GM12878 (cell line): Measurements from ENCODE around the gene FGR. TPM values are rescaled to one million over a fixed set of nuclear protein-coding genes. Genes with fewer than 3 reads are reported as not detected.

ENCODE experiments used
- ATAC-seq: fragments of 200-7000 bp; cut with Tn5 transposase; 3 replicates; pipeline ENCODE4 v1.9.1; 2020; ENCODE audit warnings: mild to moderate bottlenecking, moderate library complexity
- BruUV-seq: library from RNA; stranded (reverse); fragments of 400-500 nt; replicated peaks from 2 replicates; lab custom pipeline; 2021; lab: Mats Ljungman, UMichigan
- CTCF ChIA-PET: fragments of 300-600 bp; sonication (Branson Sonifier 250); formaldehyde crosslinking; extraction: SDS; loops from one replicate; lab custom pipeline; 2021; ENCODE audit warnings: inconsistent platforms; lab: Yijun Ruan, JAX
- POLR2A ChIA-PET: fragments of 350-600 bp; formaldehyde crosslinking; extraction: SDS; loops from one replicate; lab custom pipeline; 2021; ENCODE audit warnings: inconsistent platforms; lab: Charles Lee
- RAD21 ChIA-PET: fragments of 300-600 bp; sonication (Branson Sonifier 250); formaldehyde crosslinking; loops from one replicate; lab custom pipeline; 2023; ENCODE audit warnings: antibody characterized with exemption; ENCODE audit not compliant: unreplicated experiment; lab: Charles Lee
- SMC1A ChIA-PET: fragments of 300-600 bp; sonication (Branson Sonifier 250); formaldehyde crosslinking; loops from one replicate; lab custom pipeline; 2023; ENCODE audit not compliant: unreplicated experiment, uncharacterized antibody; lab: Charles Lee
- DNase-seq: peaks from one replicate; pipeline ENCODE4 v3.0.0-alpha.2; 2011; ENCODE audit warnings: low read depth, low spot score
- FAIRE-seq: peaks from 3 replicates; lab custom pipeline; 2011; peaks lifted over from hg19 to GRCh38; lab: Jason Lieb, UNC
- H2AFZ ChIP-seq: 2 replicates; pipeline ENCODE4 v1.6.0; 2011; ENCODE audit warnings: low read depth, low read length, control low read depth; ENCODE audit not compliant: control insufficient read depth
- H3K27ac ChIP-seq: 2 replicates; pipeline ENCODE4 v1.5.1; 2011; ENCODE audit warnings: control low read depth; ENCODE audit not compliant: control insufficient read depth, insufficient read depth
- H3K27me3 ChIP-seq, 2 experiments: replicated peaks in 1 of 2; 2 replicates each; pipeline versions ENCODE4 v1.6.0 to v1.6.1; 2011; ENCODE audit warnings: low read length in 1 of 2; ENCODE audit not compliant: control insufficient read depth in 2 of 2, insufficient read depth in 2 of 2
- H3K36me3 ChIP-seq, 2 experiments: 2 replicates each; pipeline ENCODE4 v1.5.1; 2011; ENCODE audit warnings: low read length in 1 of 2; ENCODE audit not compliant: control insufficient read depth in 2 of 2, insufficient read depth in 2 of 2
- H3K4me1 ChIP-seq: 2 replicates; pipeline ENCODE4 v1.6.1; 2011; ENCODE audit warnings: mild to moderate bottlenecking, low read length, moderate library complexity, mixed read lengths; ENCODE audit not compliant: control insufficient read depth, insufficient read depth
- H3K4me2 ChIP-seq: 2 replicates; pipeline ENCODE4 v1.6.0; 2011; ENCODE audit warnings: control low read depth; ENCODE audit not compliant: control insufficient read depth, insufficient read depth
- H3K4me3 ChIP-seq: fragments of 200-600 bp; sonication (generic); 2 replicates; pipeline ENCODE4 v1.5.1; 2016
- H3K79me2 ChIP-seq: 2 replicates; pipeline ENCODE4 v1.6.0; 2011; ENCODE audit warnings: low read length; ENCODE audit not compliant: control insufficient read depth, insufficient read depth
- H3K9ac ChIP-seq: 2 replicates; pipeline ENCODE4 v1.8.0; 2011; ENCODE audit warnings: low read length, control low read depth, mixed read lengths; ENCODE audit not compliant: control insufficient read depth, insufficient read depth
- H3K9me3 ChIP-seq: replicated peaks from 3 replicates; pipeline ENCODE4 v1.5.1; 2011; ENCODE audit warnings: mild to moderate bottlenecking, low read length; ENCODE audit not compliant: control insufficient read depth, insufficient read depth
- H4K20me1 ChIP-seq: 2 replicates; pipeline ENCODE4 v1.6.0; 2011; ENCODE audit not compliant: control insufficient read depth, insufficient read depth
- BRCA1 ChIP-seq: IDR thresholded peaks from 2 replicates; pipeline ENCODE4 v1.6.1; 2011; ENCODE audit warnings: low read depth, low read length, improper control_type of control experiment
- EED ChIP-seq: sonication (generic); IDR thresholded peaks from 2 replicates; pipeline ENCODE4 v1.6.1; 2016; ENCODE audit warnings: antibody characterized with exemption, low read depth
- EGR1 ChIP-seq, 2 experiments: IDR thresholded peaks; 1 replicate in 1 of 2; 2 replicates in 1 of 2; pipeline ENCODE4 v1.6.1; 2011 to 2012; ENCODE audit warnings: low read depth in 2 of 2, low read length in 2 of 2, borderline replicate concordance in 1 of 2, mild to moderate bottlenecking in 1 of 2, moderate library complexity in 1 of 2
- GATAD2B ChIP-seq: fragments of 450-650 bp; conservative IDR thresholded peaks from 2 replicates; pipeline ENCODE4 v1.6.1; 2017; ENCODE audit warnings: low read depth, mild to moderate bottlenecking, moderate library complexity
- IKZF2 ChIP-seq, 2 experiments: fragments of 450-650 bp; IDR thresholded peaks; 2 replicates each; pipeline ENCODE4 v1.6.1; 2017; ENCODE audit warnings: mild to moderate bottlenecking in 2 of 2, moderate library complexity in 2 of 2
- MEF2A ChIP-seq: IDR thresholded peaks from 2 replicates; pipeline ENCODE4 v1.6.1; 2011; ENCODE audit warnings: low read depth, mild to moderate bottlenecking, low read length, moderate library complexity; ENCODE audit not compliant: insufficient read depth
- NBN ChIP-seq: fragments of 450-650 bp; IDR thresholded peaks from 2 replicates; pipeline ENCODE4 v1.6.1; 2016
- NFYB ChIP-seq: IDR thresholded peaks from 2 replicates; pipeline ENCODE4 v1.6.1; 2011; ENCODE audit warnings: low read depth, mild to moderate bottlenecking, low read length, improper control_type of control experiment, moderate library complexity; ENCODE audit not compliant: insufficient read depth
- RCOR1 ChIP-seq: conservative IDR thresholded peaks from 2 replicates; pipeline ENCODE4 v1.6.1; 2012; ENCODE audit warnings: low read depth, low read length, improper control_type of control experiment
- RFX5 ChIP-seq: IDR thresholded peaks from 2 replicates; pipeline ENCODE4 v1.6.1; 2011; ENCODE audit warnings: low read depth, low read length, improper control_type of control experiment
- STAT1 ChIP-seq: fragments of 450-650 bp; conservative IDR thresholded peaks from 2 replicates; pipeline ENCODE4 v1.6.1; 2014; ENCODE audit warnings: antibody characterized with exemption, mild to moderate bottlenecking
- ZNF274 ChIP-seq: IDR thresholded peaks from one replicate; pipeline ENCODE4 v1.8.0; 2011; ENCODE audit not compliant: insufficient read length, insufficient read depth
- WGBS: methylation state at CpG from one replicate; pipeline ENCODE4 v1.1.6; 2016; ENCODE audit warnings: low lambda C conversion rate; ENCODE audit not compliant: insufficient replicate concordance, insufficient coverage; ENCODE audit errors: missing lambda C conversion rate; 5-methylcytosine and 5-hydroxymethylcytosine counted together
- in situ Hi-C: fragments of 300-500 bp; cut with MboI; formaldehyde crosslinking; loops from 9 replicates; pipeline ENCODE4 v1.14.3; 2018; ENCODE audit warnings: mixed read lengths
- intact Hi-C: fragments of 100-400 bp; cut with micrococcal nuclease; formaldehyde crosslinking; loops from one replicate; pipeline ENCODE4 v1.14.2; 2022; ENCODE audit not compliant: unreplicated experiment
- polyA plus RNA-seq, 11 experiments: library from polyadenylated mRNA; depleted of rRNA in 4 of 11; unstranded in 6 of 11; stranded (reverse) in 5 of 11; fragments of >200 nt; fragmentation: Nextera tagmentation in 4 of 11; fragmentation: Illumina TruSeq in 1 of 11; extraction: Ambion mirVana in 4 of 11; extraction: Trizol in 1 of 11; gene quantifications; 1 replicate in 1 of 11; 2 replicates in 10 of 11; pipeline versions ENCODE4 v1.2.1 to v1.2.3, GENCODE V29; 2011 to 2016; ENCODE audit warnings: inconsistent platforms in 2 of 11, missing spikeins in 2 of 11, low read depth in 1 of 11
- total RNA-seq, 4 experiments: library from RNA; depleted of rRNA in 3 of 4; stranded (reverse); fragments of >200 nt in 3 of 4; fragmentation: Illumina TruSeq in 1 of 4; extraction: Trizol in 1 of 4; gene quantifications; 2 replicates each; pipeline versions ENCODE4 v1.2.1 to v1.2.3, GENCODE V29; 2013 to 2021
- TF ChIP-seq, protein P1 (sequence below): fragments of 150-350 bp; IDR thresholded peaks from 2 replicates; pipeline ENCODE4 v1.6.1; 2016; ENCODE audit warnings: low read depth, low read length
- TF ChIP-seq, protein P2 (sequence below): IDR thresholded peaks from 2 replicates; pipeline ENCODE4 v1.6.1; 2011; ENCODE audit warnings: low read depth, mild to moderate bottlenecking, low read length, moderate library complexity, borderline replicate concordance; ENCODE audit errors: extremely low read depth

The FGR gene
- total and polyA plus RNA-seq, 10 of the 15 experiments (the other 5 are each of a cell fraction or from before 2014, with no cell fraction given): 10.9 to 193 (median 74.7) TPM

DNA sequence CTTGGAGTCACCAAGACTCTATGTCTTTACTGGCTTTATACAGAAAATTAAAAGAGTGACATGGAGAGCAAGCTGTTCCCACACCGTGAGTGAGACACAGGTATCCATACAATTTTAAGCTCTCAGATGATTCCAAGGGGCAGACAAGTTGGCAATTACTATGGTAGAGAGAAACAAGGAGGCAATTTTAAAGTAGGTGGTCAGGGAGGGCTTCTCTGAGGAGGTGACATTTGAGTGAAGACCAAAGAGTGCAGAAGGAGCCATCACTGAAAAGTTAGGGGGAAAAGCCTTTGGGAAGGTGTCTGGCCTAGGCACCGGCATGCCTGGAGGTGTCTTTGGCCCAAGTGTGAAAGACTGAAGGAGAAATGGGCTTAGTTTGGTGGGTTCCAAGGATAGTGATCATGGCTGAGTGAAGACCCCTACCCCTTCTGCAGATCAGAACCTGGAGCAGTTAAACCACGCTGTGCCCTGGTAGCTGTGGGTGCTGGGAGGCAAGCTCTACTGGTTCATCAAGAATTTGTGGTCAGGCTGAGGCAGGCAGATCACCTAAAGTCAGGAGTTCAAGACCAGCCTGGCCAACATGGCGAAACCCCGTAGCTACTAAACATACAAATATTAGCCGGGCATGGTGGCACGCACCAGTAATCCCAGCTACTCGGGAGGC, 26.6 kb upstream of the FGR start (continued):
- no peak for TF ChIP-seq NFYB
- TF ChIP-seq, protein P1, sequence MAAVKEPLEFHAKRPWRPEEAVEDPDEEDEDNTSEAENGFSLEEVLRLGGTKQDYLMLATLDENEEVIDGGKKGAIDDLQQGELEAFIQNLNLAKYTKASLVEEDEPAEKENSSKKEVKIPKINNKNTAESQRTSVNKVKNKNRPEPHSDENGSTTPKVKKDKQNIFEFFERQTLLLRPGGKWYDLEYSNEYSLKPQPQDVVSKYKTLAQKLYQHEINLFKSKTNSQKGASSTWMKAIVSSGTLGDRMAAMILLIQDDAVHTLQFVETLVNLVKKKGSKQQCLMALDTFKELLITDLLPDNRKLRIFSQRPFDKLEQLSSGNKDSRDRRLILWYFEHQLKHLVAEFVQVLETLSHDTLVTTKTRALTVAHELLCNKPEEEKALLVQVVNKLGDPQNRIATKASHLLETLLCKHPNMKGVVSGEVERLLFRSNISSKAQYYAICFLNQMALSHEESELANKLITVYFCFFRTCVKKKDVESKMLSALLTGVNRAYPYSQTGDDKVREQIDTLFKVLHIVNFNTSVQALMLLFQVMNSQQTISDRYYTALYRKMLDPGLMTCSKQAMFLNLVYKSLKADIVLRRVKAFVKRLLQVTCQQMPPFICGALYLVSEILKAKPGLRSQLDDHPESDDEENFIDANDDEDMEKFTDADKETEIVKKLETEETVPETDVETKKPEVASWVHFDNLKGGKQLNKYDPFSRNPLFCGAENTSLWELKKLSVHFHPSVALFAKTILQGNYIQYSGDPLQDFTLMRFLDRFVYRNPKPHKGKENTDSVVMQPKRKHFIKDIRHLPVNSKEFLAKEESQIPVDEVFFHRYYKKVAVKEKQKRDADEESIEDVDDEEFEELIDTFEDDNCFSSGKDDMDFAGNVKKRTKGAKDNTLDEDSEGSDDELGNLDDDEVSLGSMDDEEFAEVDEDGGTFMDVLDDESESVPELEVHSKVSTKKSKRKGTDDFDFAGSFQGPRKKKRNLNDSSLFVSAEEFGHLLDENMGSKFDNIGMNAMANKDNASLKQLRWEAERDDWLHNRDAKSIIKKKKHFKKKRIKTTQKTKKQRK: no peak
- no peak for TF ChIP-seq EGR1 (IDR thresholded peaks at IDR 0.05; ENCODE audit: borderline replicate concordance in 1 of 2, low read depth in 2 of 2, low read length in 2 of 2)
- no peak for TF ChIP-seq ZNF274
- no peak for TF ChIP-seq MEF2A

DNA sequence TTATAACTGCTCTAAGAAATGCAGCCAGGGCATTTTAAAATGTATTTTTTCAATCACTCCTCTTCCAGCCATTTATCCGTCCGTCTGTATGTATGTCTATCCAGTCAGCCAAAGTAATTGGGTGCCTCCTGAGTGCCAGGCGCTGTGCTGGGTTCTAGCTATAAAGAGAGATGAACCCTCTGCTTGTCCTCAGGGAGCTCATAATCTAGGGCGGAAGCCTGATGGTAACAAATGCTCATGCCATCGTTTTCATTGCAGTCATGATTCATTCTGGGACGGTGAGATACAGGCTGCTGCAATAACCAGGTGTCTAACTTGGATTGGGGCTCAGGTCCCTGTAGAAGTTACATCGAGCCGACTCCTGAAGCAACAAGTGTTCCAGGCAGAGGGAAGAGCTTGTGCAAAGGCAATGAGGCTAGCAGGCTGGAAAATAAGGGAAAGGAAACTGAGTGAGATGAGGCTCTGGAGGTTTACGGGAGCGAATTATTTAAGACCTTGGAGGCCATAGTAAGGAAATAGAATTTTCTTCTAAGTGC, 25.4 kb upstream of the FGR start:
- no peaks in the 10 kb centered on the region for H3K79me2 ChIP-seq
- H3K27ac ChIP-seq: peak overlapping the region; percentile 87
- peaks cover 61% of the 10 kb centered on the region for H3K4me1 ChIP-seq
- ATAC-seq (peak; percentile 1), DNase-seq (no peak), FAIRE-seq (no peak)
- ChIA-PET SMC1A (interaction anchor here (1.9 to 8.0 kb wide), 7 partner anchors 10 to 104 kb away, joined by 6 to 248 read pairs (median 28); partner anchors contain the start of gene AHDC1), POLR2A (interaction anchor here (1.2 to 5.9 kb wide), 9 partner anchors 11 to 243 kb away, joined by 3 to 141 read pairs (median 7); partner anchors contain the start of genes AHDC1, FGR and IFI6), CTCF (interaction anchor here (0.6 to 8.8 kb wide), 14 partner anchors 9 to 265 kb away, joined by 3 to 327 read pairs (median 6); partner anchors contain the start of genes AHDC1, FGR and IFI6), RAD21 (interaction anchor here (0.7 to 8.8 kb wide), 8 partner anchors 11 to 104 kb away, joined by 3 to 268 read pairs (median 10); partner anchors contain the start of genes AHDC1, FGR and IFI6)
- 23% methylated on average over 10 of the region's 10 CpGs for WGBS
- H4K20me1 ChIP-seq: no peaks in the 10 kb centered on the region
- no peaks in the 10 kb centered on the region for H3K36me3 ChIP-seq
- intact Hi-C loops: loop anchor here (5.0 to 10.0 kb wide), 2 partner anchors 243 to 336 kb away; partner anchors contain the start of gene TMEM222
- peak overlapping the region; percentile 72 for H3K4me3 ChIP-seq
- BruUV-seq: TSS peak; percentile 91
- H3K9ac ChIP-seq: peak overlapping the region; percentile 69
- no peaks in the 10 kb centered on the region for H3K9me3 ChIP-seq
- H3K27me3 ChIP-seq: no peaks in the 10 kb centered on the region
- H2AFZ ChIP-seq: peak overlapping the region; percentile 13
- in situ Hi-C loops: loop anchor here (5.0 kb wide), 4 partner anchors 53 to 358 kb away; no protein-coding TSS in a partner anchor
- H3K4me2 ChIP-seq: peak overlapping the region; percentile 89
- TF ChIP-seq STAT1 (no peak), BRCA1 (no peak), NBN (no peak), IKZF2 (IDR thresholded peaks at IDR 0.05) (no peak), EED (0 out of 2 replicates have a peak, but pooled peaks have one; percentile 36), ZNF274 (no peak), RFX5 (no peak), RCOR1 (no peak), GATAD2B (no peak)
- TF ChIP-seq, protein P2, sequence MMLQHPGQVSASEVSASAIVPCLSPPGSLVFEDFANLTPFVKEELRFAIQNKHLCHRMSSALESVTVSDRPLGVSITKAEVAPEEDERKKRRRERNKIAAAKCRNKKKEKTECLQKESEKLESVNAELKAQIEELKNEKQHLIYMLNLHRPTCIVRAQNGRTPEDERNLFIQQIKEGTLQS: no peak
